ENCODE data around the gene ZNF160. TPM values are rescaled to one million over a fixed set of nuclear protein-coding genes. Genes with fewer than 3 reads are reported as not detected.

ZNF160 gene
- total RNA-seq = 7.3 and 12.7 TPM in 2 replicates

DNA sequence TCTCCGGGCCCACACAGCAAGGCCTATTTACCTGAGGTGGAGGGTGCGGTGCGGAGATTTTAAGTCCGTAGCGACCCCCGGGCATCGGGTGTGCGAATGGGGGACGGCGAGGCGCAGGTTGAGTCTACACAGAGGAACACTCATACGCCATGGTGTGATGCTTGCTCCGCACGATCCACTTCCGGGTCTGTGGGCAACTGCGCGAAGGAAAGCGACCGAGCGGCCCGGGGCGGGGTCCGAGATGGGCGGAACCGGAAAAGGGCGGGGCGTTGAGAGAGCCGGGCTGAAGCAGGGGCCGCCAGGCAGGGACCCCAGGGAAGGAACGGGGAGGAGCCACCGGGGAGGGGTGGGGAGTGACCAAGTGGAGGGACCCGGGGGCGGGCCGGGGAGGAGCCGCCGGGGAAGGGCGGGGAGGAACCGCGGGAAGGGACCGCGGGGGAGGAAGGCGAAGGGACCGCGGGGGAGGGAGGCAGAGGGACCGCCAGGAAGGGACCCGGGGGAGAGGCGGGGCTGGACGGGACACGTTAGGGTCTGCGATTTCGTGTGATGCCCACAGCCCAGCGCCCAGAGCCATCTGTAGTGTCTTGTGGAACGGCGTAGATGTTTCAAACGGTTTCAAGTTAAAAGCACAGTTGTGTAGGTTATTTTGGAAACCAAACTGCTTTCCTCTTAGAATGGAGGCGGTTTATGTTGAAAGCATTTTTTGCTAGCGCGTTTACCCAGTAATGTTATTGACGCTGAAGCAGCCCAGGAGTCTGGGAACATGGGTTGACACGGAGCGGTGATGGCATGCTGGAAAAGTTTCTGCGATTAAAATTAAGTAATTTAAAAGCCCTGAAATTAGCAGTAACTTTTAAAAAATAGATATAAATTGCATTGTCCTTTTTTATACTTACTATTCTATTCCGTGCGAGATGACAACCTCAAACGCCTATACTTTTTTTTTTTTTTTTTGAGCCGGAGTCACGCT is at the start of gene ZNF160:
TSS of gene ZNF160 (minus strand) at position 189 of the 970 bp plus-strand sequence. CDS start 17,146 bp downstream, outside the sequence.

DNA sequence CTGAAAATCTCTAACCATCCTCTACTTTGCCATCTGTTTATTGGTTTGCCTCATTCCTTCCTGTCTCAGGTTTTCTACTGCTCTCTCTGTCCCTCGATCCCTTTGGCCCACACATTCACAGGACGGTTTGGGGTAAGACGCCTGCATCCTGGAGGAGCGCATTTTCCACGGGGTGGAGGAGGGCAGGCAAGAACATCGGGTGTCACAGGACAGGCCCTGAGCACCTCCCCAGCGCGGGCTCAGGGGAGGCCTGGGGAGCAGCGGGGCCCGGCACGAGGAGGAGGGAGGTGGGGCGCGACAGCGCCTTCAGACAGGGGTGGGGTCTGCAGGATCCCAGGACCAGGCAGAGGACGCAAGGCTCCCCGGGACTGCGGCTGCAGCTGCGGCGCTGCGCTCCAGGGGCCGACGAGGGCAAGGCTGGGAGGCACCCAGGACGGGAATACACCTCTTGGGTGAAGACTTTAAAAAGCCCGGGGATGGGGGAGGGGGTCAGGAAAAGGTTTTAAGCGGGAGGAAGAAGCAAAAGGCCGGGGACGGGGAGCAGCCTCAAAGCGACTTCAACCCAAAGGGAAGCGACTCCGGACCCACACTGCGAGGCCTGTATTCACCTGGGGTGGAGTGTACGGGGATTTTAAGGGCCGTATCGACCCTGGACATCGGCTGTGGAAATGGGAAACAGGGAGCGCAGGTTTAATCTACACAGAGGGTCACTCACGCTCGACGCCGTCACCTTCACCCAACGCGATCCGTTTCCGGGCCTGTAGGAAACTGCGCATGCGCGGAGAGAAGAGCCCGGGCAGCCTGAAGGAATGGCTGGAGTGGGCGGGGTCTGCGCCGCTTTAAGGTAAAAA is 29.1 kb upstream of the ZNF160 start, which contains the start of gene ZNF415:
TSS of gene ZNF415 (minus strand) at position 770 of the 851 bp plus-strand sequence. CDS start 10,234 bp downstream, outside the sequence.

Other genes starting within 250 kb of the ZNF160 start
- 7.3 and 9.8 TPM in 2 replicates for gene ZNF468, start 245.8 kb downstream of the ZNF160 start, total RNA-seq
- gene ZNF320, start 205.8 kb downstream of the ZNF160 start, total RNA-seq = 1.6 and 1.8 TPM in 2 replicates
- 2.4 and 4.1 TPM in 2 replicates for gene ZNF888, start 180.0 kb downstream of the ZNF160 start, total RNA-seq
- 2.3 and 5.4 TPM in 2 replicates for gene ZNF816, start 140.5 kb downstream of the ZNF160 start, total RNA-seq
- gene ERVV-1, start 89.5 kb downstream of the ZNF160 start, total RNA-seq = not detected in 2 replicates
- not detected in 2 replicates for gene ERVV-2, start 58.7 kb downstream of the ZNF160 start, total RNA-seq
- gene ZNF415, start 29.5 kb upstream of the ZNF160 start, total RNA-seq = 0.84 and 2.3 TPM in 2 replicates
- gene ZNF347, start 55.6 kb upstream of the ZNF160 start, total RNA-seq = 1.3 and 1.7 TPM in 2 replicates
- gene ZNF665, start 89.9 kb upstream of the ZNF160 start, total RNA-seq = 0.85 and 4.6 TPM in 2 replicates
- 3.9 and 7.7 TPM in 2 replicates for gene ZNF677, start 151.5 kb upstream of the ZNF160 start, total RNA-seq
- gene VN1R2, start 154.9 kb upstream of the ZNF160 start, total RNA-seq = not detected in 2 replicates
- not detected in 2 replicates for gene VN1R4, start 164.3 kb upstream of the ZNF160 start, total RNA-seq
- gene ZNF845, start 230.3 kb upstream of the ZNF160 start, total RNA-seq = 3.3 and 4.4 TPM in 2 replicates

Measured in airway epithelial cell (primary cell).